RWPE2 (cell line): ENCODE results near the gene PRSS2.
A peak's percentile ranks its signal among the peaks of the same experiment; 100 is the strongest.

ENCODE experiments used
- ATAC-seq: fragments of 200-7000 bp; cut with Tn5 transposase; 3 replicates; pipeline ENCODE4 v1.9.1; 2021; ENCODE audit warnings: low read depth
- DNase-seq: peaks from one replicate; pipeline ENCODE4 v3.0.0-alpha.2; 2020; ENCODE audit warnings: low spot score
- H3K27ac ChIP-seq: fragments of 450-650 bp; 2 replicates; pipeline ENCODE4 v1.5.1; 2017; ENCODE audit warnings: mild to moderate bottlenecking; ENCODE audit not compliant: poor library complexity, severe bottlenecking
- H3K27me3 ChIP-seq: fragments of 250-450 bp; sonication (Bioruptor Pico); 2 replicates; pipeline ENCODE4 v1.5.1; 2021; ENCODE audit warnings: mild to moderate bottlenecking, moderate library complexity; ENCODE audit not compliant: insufficient read depth, poor library complexity, severe bottlenecking
- H3K36me3 ChIP-seq: fragments of 250-450 bp; sonication (Bioruptor Pico); 2 replicates; pipeline ENCODE4 v1.5.1; 2020; ENCODE audit warnings: low read depth, mild to moderate bottlenecking, moderate library complexity
- H3K4me1 ChIP-seq: fragments of 250-450 bp; sonication (Bioruptor Pico); 2 replicates; pipeline ENCODE4 v1.5.1; 2021; ENCODE audit warnings: mild to moderate bottlenecking, moderate library complexity; ENCODE audit not compliant: insufficient read depth, poor library complexity, severe bottlenecking
- H3K4me3 ChIP-seq: fragments of 250-450 bp; sonication (Bioruptor Pico); 2 replicates; pipeline ENCODE4 v1.5.1; 2021; ENCODE audit warnings: mild to moderate bottlenecking, moderate library complexity; ENCODE audit not compliant: severe bottlenecking
- H3K9me3 ChIP-seq: fragments of 250-450 bp; sonication (Bioruptor Pico); 2 replicates; pipeline ENCODE4 v1.5.1; 2021; ENCODE audit warnings: mild to moderate bottlenecking, moderate library complexity; ENCODE audit not compliant: severe bottlenecking
- TF ChIP-seq, protein P1 (sequence below): fragments of 450-650 bp; IDR thresholded peaks from one replicate; pipeline ENCODE4 v1.5.1; 2017; ENCODE audit warnings: mild to moderate bottlenecking, moderate library complexity; ENCODE audit not compliant: poor library complexity, severe bottlenecking

Gene PRSS2

DNA sequence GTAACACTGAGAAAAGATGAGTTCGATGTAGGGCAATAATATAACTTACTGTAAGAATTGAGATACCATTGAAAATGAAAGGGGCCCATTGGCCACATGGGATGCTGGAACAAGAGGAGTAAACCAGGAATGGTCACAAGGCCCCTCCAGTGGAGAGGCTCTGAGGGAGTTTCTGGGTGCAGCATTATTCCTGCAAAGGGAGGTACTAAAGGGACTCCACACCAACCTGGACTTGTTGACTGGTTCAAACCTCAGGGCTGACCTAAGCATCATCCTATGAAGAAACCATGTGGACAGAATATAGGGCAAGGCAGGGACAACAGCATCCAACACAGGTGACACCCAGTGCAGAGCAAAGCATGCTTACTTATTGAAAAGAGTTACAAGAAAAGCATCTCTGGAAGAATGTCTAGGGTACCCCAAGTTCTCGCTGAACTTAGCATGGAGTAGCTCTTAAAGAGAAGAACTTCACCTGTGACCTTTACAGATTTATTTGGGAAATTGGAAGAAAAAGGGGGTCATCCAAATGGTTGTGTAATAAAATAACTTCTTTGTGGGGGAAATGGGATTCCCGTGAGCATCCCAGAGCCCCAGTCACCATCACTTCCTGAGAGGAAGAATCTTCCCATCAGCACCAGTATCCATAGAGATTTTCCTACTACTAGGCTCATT, 34.7 kb downstream of the PRSS2 start:
- Histone ChIP-seq H3K4me1 (no peaks in the 10 kb centered on the region), H3K4me3 (no peak overlapping the region), H3K27ac (no peak overlapping the region), H3K9me3 (peaks cover 4% of the 10 kb centered on the region), H3K36me3 (no peaks in the 10 kb centered on the region), H3K27me3 (no peaks in the 10 kb centered on the region)
- DNase-seq = no peak
- no peak for ATAC-seq
- TF ChIP-seq, protein P1, sequence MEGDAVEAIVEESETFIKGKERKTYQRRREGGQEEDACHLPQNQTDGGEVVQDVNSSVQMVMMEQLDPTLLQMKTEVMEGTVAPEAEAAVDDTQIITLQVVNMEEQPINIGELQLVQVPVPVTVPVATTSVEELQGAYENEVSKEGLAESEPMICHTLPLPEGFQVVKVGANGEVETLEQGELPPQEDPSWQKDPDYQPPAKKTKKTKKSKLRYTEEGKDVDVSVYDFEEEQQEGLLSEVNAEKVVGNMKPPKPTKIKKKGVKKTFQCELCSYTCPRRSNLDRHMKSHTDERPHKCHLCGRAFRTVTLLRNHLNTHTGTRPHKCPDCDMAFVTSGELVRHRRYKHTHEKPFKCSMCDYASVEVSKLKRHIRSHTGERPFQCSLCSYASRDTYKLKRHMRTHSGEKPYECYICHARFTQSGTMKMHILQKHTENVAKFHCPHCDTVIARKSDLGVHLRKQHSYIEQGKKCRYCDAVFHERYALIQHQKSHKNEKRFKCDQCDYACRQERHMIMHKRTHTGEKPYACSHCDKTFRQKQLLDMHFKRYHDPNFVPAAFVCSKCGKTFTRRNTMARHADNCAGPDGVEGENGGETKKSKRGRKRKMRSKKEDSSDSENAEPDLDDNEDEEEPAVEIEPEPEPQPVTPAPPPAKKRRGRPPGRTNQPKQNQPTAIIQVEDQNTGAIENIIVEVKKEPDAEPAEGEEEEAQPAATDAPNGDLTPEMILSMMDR = no peak

DNA sequence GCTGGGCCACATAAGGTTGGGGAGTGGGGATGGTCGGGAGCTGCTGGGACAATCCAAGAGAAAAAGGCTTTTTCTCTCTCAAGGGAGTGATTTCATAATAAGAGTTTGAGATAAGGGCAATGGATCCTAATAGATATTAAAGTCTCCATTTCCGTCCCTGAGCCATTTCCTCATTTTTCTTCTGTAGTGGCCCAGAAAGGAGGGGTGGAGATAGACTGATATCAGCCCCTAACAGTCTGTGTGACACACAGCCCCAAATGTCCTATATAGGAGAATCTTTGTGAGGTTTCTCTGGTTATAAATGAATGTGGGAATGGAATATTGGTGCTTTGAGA, 35.2 kb downstream of the PRSS2 start:
- H3K27me3 ChIP-seq = peaks cover 4% of the 10 kb centered on the region
- DNase-seq (no peak), ATAC-seq (no peak)
- H3K4me1 ChIP-seq = no peaks in the 10 kb centered on the region
- peaks cover 4% of the 10 kb centered on the region for H3K9me3 ChIP-seq
- TF ChIP-seq, protein P1 = no peak
- H3K4me3 ChIP-seq = no peak overlapping the region
- H3K36me3 ChIP-seq = no peaks in the 10 kb centered on the region
- H3K27ac ChIP-seq = no peak overlapping the region

DNA sequence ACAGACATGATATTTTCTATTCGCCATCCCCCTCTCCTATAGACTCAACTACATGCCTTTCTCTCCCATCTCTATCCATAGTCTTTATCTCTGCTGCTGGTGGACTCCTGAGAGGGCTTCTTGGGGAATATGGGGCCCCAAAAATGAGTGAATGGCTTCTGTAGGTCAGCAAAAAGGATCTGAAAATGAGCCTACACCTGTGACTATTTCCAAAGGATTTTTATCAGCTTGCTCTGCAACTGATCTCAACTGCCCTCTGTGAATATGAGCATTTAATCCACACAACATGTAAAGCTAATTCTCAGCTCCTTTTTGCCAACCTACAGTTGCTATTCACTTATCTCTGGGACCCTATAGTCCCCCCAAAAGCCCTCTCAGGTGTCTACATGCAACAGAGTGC, 36.2 kb downstream of the PRSS2 start:
- ATAC-seq = no peak
- TF ChIP-seq, protein P1 = no peak
- no peak for DNase-seq
- Histone ChIP-seq H3K27ac (no peak overlapping the region), H3K36me3 (no peaks in the 10 kb centered on the region), H3K27me3 (peaks cover 4% of the 10 kb centered on the region), H3K9me3 (peaks cover 4% of the 10 kb centered on the region), H3K4me3 (no peak overlapping the region), H3K4me1 (no peaks in the 10 kb centered on the region)

DNA sequence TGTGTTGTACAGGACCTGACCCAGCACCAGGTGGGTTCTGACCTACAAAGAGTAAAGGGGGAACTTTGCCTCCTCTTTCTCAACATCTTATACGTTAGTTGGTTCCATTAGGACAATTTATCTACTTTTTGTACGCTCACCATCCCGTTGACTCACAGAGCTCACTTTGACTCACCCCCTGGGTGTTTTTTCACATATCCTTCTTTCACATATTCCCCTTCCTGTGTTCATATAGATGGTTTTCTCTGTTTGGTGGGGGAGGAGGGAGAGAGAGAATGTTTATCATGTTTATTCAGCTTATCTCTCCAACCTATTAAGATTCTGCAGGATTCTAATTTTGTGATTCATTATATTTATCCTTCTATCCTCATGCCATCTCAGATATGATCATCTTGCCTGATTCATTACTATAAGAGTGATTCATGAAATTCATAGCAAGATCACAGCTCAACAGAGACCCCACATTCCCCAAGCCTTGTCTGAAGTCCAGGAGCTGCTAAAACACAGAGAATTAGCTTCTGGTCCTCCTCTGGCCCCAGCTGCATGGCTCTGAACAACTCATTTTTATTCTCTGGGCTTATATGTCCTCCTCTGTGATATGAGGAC, 37.2 kb downstream of the PRSS2 start:
- DNase-seq (no peak), ATAC-seq (peak; percentile 18; the same call in 1 of the 3 replicates)
- peaks cover 4% of the 10 kb centered on the region for H3K27me3 ChIP-seq
- peaks cover 4% of the 10 kb centered on the region for H3K9me3 ChIP-seq
- H3K36me3 ChIP-seq = no peaks in the 10 kb centered on the region
- peak overlapping the region; percentile 2 for H3K27ac ChIP-seq
- TF ChIP-seq, protein P1 = no peak
- H3K4me1 ChIP-seq = no peaks in the 10 kb centered on the region
- H3K4me3 ChIP-seq = no peak overlapping the region

DNA sequence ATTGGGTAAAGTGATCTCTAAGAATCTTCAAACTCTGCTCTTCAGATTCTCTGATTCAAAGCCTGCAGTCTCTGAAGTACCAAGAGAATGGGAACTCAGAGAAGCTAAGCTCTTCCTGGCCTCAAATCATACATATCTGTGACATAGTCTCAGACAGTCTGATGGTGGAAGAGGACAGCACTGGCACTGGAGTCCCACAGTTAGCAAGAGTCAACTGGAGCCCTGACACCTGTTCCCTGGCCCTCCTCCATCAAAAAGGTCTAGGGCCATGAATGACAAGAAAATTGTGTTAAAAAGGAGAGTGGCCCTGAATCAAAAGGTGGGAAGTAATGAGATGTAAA, 37.7 kb downstream of the PRSS2 start:
- DNase-seq (no peak), ATAC-seq (no peak)
- Histone ChIP-seq H3K4me1 (no peaks in the 10 kb centered on the region), H3K27ac (peak overlapping the region; percentile 2), H3K9me3 (peaks cover 4% of the 10 kb centered on the region), H3K27me3 (peaks cover 4% of the 10 kb centered on the region), H3K36me3 (no peaks in the 10 kb centered on the region), H3K4me3 (no peak overlapping the region)
- TF ChIP-seq, protein P1 = no peak
